SU-DHL-6 (cell line): ENCODE results near the gene B3GNT5.

Experiments used
- H2AFZ ChIP-seq: fragments of 200-600 bp; sonication (generic); 2 replicates; pipeline ENCODE4 v1.6.1; 2014; ENCODE audit warnings: low read depth, mild to moderate bottlenecking, moderate library complexity, mixed read lengths, antibody characterized with exemption, low read length; ENCODE audit not compliant: severe bottlenecking
- H3F3A ChIP-seq: fragments of 200-600 bp; shearing (Covaris generic); 2 replicates; pipeline ENCODE4 v1.6.0; 2016; ENCODE audit warnings: antibody characterized with exemption, mild to moderate bottlenecking; ENCODE audit not compliant: insufficient read depth
- H3K27ac ChIP-seq: fragments of 200-600 bp; sonication (generic); 2 replicates; pipeline ENCODE4 v1.5.1; 2016; ENCODE audit warnings: low read depth, mild to moderate bottlenecking, low read length, moderate library complexity, mixed read lengths
- H3K27me3 ChIP-seq: fragments of 200-600 bp; sonication (generic), shearing (Covaris generic); 2 replicates; pipeline ENCODE4 v1.6.0; 2014; ENCODE audit warnings: mild to moderate bottlenecking, low read length
- H3K36me3 ChIP-seq: fragments of 200-600 bp; sonication (generic); 2 replicates; pipeline ENCODE4 v1.6.1; 2014; ENCODE audit warnings: mild to moderate bottlenecking, low read length, mixed read lengths
- H3K4me2 ChIP-seq: fragments of 300-600, 200-600 bp; shearing (Covaris generic), sonication (generic); 2 replicates; pipeline ENCODE4 v1.6.0; 2014; ENCODE audit warnings: low read length, low read depth, mild to moderate bottlenecking; ENCODE audit not compliant: poor library complexity, severe bottlenecking
- H3K4me3 ChIP-seq: fragments of 200-600 bp; sonication (generic); 2 replicates; pipeline ENCODE4 v1.5.1; 2014; ENCODE audit warnings: antibody characterized with exemption, low read length, mild to moderate bottlenecking, mixed read lengths; ENCODE audit not compliant: insufficient read depth, poor library complexity, severe bottlenecking
- H3K79me2 ChIP-seq: fragments of 200-600 bp; sonication (generic); 2 replicates; pipeline ENCODE4 v1.6.1; 2014; ENCODE audit warnings: mild to moderate bottlenecking, low read length, moderate library complexity; ENCODE audit not compliant: insufficient read depth
- H3K9ac ChIP-seq: fragments of 200-600 bp; sonication (generic); 2 replicates; pipeline ENCODE4 v1.7.0; 2014; ENCODE audit warnings: mild to moderate bottlenecking, low read length
- H3K9me2 ChIP-seq: fragments of 200-600 bp; sonication (generic); replicated peaks from 2 replicates; pipeline ENCODE4 v1.6.1; 2014; ENCODE audit warnings: low read length; ENCODE audit not compliant: insufficient read depth
- H3K9me3 ChIP-seq: fragments of 200-600 bp; sonication (generic); 2 replicates; pipeline ENCODE4 v1.6.1; 2014; ENCODE audit warnings: low read length, mixed read lengths; ENCODE audit not compliant: insufficient read depth
- H4K20me1 ChIP-seq: fragments of 200-600 bp; sonication (generic); 2 replicates; pipeline ENCODE4 v1.6.1; 2014; ENCODE audit warnings: low read depth, mild to moderate bottlenecking, antibody characterized with exemption, low read length, moderate library complexity, mixed read lengths
- EZH2phosphoT487 ChIP-seq: fragments of 200-600 bp; sonication (generic), shearing (Covaris generic); conservative IDR thresholded peaks from 2 replicates; pipeline ENCODE4 v1.6.1; 2018; ENCODE audit warnings: mild to moderate bottlenecking, antibody characterized with exemption, low read length, moderate library complexity, mixed read lengths
- TF ChIP-seq, protein P1 (sequence below): fragments of 200-600 bp; sonication (generic); IDR thresholded peaks from one replicate; pipeline ENCODE4 v1.5.1; 2017; ENCODE audit warnings: antibody characterized with exemption, mild to moderate bottlenecking, low read length, moderate library complexity; ENCODE audit not compliant: insufficient read depth, poor library complexity, severe bottlenecking

The B3GNT5 gene

DNA sequence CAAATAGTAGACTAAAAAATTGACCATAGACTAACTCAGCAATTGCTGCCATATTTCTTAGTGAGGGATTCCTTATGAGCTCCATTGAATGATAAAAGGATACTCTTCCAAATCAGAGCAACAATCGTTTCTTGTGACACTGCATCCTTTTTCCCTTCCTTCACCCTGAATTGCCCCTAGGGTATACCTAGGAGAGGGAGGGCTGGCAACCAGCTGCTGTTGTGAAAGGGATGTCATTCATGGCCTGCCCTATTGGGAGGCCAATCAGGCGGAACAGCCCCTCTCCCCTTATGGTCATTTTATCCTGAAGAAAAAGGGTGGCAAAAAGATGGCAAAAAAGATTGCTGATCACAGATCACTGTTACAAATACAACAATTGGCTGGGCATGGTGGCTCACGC lies 26.3 kb downstream of the B3GNT5 start:
- Histone ChIP-seq H3K4me2 (no peak overlapping the region), H3K9ac (no peak overlapping the region), H3K4me3 (no peak overlapping the region)

DNA sequence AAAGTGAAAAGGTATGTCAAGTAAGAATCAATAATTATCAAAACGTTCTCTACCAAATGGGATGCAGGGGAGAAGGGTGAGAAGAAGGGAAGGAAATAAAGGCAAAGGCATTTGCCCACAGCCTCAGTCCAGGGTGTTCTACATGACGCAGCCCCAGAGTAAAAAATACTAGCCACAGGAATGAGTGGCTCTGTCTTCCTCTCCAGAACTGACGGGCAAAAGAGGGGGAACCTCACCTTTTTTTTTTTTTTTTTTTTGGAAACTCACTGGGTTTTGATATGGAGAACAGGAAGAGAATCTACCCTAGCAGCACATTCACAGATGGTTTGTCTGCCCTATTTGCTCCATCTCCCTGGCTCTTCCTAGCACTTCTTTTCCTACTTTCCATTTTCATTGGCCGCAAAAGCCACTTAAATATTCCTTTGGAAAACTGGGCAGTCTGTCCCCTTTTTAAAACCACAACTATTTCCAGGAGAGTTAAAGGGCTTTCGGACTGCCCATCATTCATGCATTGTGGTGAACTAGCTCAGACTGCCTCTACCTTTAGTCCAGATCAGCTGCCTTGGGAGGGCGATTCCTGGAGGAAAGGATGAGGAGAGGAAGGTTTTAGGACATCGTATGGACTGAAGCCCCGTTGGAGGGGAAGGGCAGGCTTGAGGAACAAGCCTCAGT lies 28.2 kb downstream of the B3GNT5 start:
- Histone ChIP-seq H3K4me2 (no peak overlapping the region), H3F3A (no peaks in the 10 kb centered on the region), H3K9me2 (no peaks in the 10 kb centered on the region), H2AFZ (no peak overlapping the region), H3K27me3 (no peaks in the 10 kb centered on the region), H4K20me1 (no peaks in the 10 kb centered on the region), H3K79me2 (no peaks in the 10 kb centered on the region), H3K9ac (no peak overlapping the region), H3K27ac (no peak overlapping the region), H3K4me3 (no peak overlapping the region), H3K36me3 (no peaks in the 10 kb centered on the region), H3K9me3 (no peaks in the 10 kb centered on the region)
- TF ChIP-seq, protein P1, sequence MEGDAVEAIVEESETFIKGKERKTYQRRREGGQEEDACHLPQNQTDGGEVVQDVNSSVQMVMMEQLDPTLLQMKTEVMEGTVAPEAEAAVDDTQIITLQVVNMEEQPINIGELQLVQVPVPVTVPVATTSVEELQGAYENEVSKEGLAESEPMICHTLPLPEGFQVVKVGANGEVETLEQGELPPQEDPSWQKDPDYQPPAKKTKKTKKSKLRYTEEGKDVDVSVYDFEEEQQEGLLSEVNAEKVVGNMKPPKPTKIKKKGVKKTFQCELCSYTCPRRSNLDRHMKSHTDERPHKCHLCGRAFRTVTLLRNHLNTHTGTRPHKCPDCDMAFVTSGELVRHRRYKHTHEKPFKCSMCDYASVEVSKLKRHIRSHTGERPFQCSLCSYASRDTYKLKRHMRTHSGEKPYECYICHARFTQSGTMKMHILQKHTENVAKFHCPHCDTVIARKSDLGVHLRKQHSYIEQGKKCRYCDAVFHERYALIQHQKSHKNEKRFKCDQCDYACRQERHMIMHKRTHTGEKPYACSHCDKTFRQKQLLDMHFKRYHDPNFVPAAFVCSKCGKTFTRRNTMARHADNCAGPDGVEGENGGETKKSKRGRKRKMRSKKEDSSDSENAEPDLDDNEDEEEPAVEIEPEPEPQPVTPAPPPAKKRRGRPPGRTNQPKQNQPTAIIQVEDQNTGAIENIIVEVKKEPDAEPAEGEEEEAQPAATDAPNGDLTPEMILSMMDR: no peak
- no peak for TF ChIP-seq EZH2phosphoT487

More for the DNA sequence above, 26.3 kb downstream of the B3GNT5 start:
- H2AFZ ChIP-seq: no peak overlapping the region
- H3K27ac ChIP-seq: no peak overlapping the region
- no peaks in the 10 kb centered on the region for H3K9me2 ChIP-seq
- no peak for TF ChIP-seq EZH2phosphoT487
- TF ChIP-seq, protein P1: no peak
- no peaks in the 10 kb centered on the region for H4K20me1 ChIP-seq
- H3K79me2 ChIP-seq: no peaks in the 10 kb centered on the region
- H3K36me3 ChIP-seq: no peaks in the 10 kb centered on the region
- H3K27me3 ChIP-seq: no peaks in the 10 kb centered on the region
- no peaks in the 10 kb centered on the region for H3F3A ChIP-seq
- H3K9me3 ChIP-seq: no peaks in the 10 kb centered on the region

DNA sequence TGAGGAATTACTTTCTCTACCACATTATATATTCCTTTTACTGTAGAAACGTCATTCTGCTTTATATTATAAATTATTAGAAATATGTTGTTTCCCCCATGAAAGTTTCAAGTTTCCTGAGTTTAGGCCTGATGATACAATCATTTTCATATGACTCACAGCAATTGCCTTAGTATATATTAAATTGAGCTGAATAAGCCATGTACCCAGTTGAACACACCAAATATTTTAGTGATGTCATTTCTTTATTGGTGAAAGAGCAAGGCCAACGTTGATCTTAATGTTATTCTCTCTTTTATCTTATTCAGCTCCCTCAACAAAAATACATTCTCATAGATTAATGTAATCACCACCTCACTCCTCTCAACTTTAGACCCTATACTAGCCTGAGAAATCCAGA lies 30.8 kb downstream of the B3GNT5 start:
- Histone ChIP-seq H3K4me2 (no peak overlapping the region), H3K9ac (no peak overlapping the region), H3K9me2 (no peaks in the 10 kb centered on the region), H3K27me3 (no peaks in the 10 kb centered on the region), H3F3A (no peaks in the 10 kb centered on the region), H3K4me3 (no peak overlapping the region), H3K36me3 (no peaks in the 10 kb centered on the region), H3K27ac (no peak overlapping the region), H2AFZ (no peak overlapping the region), H4K20me1 (no peaks in the 10 kb centered on the region), H3K9me3 (no peaks in the 10 kb centered on the region), H3K79me2 (no peaks in the 10 kb centered on the region)
- TF ChIP-seq, protein P1: no peak
- TF ChIP-seq EZH2phosphoT487: no peak
